Mesenteric fat pad (tissue), 1 donor: ENCODE data around the gene POLR3H. TPM values are rescaled to one million over a fixed set of nuclear protein-coding genes. Genes with fewer than 3 reads are reported as not detected.

ENCODE experiments used
- DNase-seq: peaks from one replicate; pipeline ENCODE4 v3.0.0-alpha.2; 2020; ENCODE audit warnings: low spot score
- total RNA-seq: library from RNA; stranded (reverse); fragmentation: NEBNext Ultra II Directional; extraction: Animal tissue kit (Norgen Biotek cat#: 25700); gene quantifications from one replicate; pipeline ENCODE4 v1.2.1, GENCODE V29; 2021
- donor health status: DM: yes; HTN: yes; CAD: no.

POLR3H gene
- total RNA-seq, 1 donor from 2014 or later = 57.5 TPM

DNA sequence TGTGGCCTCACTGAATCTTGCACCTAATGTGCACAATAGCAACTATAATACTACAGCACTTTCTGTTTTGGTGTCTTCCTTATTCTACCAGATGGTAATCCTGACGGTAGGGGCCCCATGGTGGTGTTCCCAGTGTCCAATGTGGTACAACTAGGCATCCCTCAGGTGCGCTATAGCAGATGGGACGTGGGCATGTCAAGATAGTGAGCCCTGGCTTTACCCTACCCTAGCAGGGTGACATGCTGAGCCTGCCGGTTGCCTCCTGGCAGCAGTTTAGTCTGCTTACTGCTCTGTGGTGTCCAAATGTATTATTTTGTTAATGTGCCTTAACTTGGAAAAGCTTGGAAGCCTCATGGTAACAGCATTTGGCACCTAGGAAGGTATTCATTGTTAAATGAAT lies 56.2 kb downstream of the POLR3H start:
- DNase-seq = no peak

DNA sequence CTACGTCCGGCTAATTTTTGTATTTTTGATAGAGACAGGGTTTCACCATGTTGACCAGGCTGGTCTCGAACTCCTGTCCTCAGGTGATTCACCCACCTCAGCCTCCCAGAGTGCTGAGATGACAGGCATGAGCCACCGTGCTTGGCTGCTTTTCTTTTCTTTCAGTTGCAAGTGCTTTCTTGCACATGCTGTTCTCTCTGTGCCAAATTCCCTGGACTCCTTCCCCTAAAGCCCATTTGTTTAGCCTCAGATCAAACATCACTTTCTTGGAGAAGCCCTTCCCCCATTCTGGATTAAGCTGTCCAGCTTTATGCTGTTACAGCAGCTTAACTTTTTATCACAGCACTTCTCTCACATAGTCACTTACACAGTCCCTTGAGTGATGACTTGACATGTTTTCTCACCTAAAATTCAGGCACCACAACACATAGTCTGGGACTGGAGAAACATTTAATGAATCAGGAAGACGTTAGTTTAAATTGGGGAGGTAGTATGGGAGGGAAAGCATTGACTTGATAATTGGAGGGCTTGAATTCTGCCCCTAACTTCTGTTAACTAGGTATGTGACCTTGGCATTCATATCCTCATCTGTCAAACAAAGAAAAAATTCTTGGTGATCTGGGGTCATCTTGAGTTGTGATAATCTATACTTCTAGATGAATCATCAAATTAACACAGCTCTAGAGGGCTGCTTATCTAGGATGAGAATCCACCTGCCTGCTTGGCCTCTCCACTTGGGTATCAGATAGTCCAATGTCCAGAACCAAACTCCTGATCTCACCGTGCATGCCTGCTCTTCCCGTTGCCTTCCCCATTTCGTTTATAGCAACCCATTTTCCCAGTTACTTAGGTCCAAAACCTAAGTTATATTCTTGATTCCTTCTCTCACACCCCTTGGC lies 57.0 kb downstream of the POLR3H start:
- DNase-seq = no peak

DNA sequence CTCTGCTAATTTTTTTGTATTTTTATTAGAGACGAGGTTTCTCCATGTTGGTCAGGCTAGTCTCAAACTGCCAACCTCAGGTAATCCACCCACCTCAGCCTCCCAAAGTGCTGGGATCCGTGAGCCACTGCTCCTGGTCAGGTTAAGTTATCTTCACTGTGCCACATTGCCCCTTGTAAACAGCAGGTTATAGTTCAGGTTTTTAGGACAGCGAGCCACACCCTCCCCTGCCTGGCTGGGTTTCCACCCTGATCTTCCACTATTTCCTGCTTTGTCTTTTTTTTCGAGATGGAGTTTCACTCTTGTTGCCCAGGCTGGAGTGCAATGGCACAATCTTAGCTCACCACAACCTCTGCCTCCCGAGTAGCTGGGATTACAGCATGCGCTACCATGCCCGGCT lies 59.2 kb downstream of the POLR3H start:
- no peak for DNase-seq

DNA sequence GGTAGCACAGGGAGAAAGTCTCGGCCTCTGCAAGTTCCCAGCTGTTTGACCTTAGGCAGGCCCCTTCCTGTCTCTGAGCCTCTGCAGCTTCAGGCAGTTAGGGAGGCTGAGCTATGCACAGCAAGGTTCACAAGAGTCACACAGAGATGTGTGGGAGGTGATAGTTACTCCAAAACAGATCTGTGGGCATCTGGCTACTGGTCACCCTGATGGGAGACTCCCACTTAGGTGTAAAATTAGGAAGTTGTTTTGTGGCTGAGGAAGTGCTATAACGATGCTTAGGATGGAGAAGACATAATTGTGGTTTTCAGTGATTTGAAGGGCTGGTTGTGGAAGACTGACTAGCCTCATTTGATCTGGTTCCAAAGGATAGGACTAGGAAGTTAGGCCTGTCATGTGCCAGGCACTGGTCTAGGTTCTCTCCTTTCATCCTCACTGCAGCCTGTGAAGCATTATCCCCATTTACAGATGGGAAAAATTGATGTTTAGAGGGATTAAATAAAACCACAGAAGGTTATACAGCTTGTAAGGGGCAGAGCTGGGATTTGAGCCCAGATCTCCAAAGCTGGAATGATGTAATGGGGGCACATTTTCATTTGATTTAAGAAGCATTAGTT lies 61.8 kb downstream of the POLR3H start:
- DNase-seq = no peak

DNA sequence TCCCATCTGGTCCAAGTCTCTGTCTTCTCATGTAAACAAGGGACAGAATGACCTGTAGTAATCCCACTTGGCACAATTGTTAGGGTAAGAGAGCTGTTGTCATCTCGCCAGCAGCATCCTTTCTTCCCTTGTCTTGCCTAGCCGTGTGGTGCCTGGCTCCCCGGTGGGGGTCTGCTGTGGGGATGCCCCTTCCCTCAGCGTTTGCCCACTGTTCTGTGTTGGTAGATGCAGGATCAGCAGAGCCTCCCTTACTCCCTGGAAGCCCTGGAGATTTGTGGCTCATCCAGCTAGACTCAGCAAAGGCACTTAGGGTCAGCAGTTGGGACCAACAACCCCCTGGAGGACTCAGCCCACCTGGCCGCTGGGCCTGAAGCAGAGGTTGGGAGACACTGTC lies 62.3 kb downstream of the POLR3H start:
- no peak for DNase-seq

DNA sequence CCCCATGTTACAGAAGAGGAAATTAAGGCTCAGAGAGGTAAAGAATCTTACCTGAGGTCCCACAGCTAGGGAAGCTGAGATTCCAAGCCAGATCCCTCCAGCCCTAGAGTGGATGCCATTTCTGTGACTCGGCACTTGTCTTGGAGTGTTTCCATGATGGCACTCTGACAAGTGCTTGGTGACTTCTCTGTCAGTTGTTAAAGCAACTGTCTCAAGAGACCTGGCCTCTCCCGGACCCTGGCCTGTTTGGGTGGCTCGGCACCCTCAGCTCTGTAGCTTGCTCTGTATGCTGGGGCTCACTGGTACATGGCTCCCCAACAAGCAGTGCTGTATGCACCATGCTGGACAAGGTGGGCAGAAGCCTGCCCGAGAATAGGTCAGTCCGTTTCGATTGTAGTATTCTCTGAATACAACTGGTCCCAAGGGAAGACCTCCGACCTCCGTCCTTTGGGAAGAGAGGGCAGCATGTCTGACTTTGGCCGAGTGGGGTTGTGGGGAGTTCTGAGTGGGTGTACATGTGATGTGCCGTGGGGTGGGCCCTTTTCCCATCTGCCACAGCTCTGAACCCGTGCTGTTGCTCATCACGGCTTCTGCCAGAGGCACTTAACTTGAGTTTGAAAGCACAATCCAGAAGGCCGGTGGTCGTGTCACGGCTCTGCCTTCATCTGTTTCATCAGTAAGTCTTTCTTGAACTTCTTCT lies 63.0 kb downstream of the POLR3H start:
- DNase-seq = no peak

DNA sequence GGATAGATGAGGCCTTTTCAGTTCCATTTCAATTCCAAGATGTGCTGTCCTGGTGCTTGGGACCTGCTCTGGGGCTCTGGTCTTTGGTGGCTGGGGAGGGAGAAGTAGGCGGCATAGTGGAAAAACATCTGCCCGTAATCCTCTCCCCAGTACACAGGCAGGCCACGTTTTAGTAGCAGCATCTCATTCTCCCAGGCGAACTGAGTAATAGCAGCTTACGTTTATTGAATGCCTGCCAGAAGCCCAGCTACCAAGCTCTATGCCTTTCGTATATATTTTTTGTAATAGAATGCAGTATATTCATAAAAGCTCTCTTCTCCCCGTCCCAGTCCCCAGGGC lies 63.9 kb downstream of the POLR3H start:
- DNase-seq = no peak

DNA sequence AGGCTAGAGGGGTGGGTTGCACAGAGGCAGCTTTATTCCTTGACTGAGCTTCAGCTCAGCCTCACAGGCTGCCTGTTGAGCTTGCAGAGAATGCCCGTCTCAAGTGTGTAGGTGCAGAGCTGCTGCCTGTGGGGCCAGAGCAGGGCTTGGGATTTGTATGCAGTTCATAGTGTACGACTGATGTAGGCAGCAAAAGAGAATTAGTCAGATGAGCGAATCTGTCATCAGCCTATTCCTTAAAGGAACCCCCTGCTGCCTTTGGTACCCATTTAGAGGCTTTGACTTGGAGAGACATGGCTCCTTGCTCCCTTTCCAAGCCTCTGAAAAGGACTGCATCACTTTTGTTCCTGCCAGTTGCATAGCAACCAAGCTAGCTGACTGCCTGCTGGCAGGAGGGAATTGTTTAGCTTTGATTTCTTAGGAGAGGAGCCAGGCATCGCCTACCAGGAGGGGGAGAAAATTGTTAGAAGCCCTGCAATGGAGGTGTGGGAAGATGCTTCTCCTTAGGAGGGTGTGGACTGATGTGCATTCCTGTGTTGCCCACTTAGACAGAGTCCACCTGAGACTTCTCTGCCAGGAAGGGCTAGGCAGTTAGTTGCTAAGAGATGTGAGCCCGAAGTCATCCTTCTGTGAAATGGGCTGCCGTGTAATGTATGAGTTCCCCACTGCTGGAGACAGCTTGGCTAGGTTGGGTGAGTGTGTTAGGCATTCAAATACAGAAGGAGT lies 64.4 kb downstream of the POLR3H start:
- no peak for DNase-seq

- no peak for DNase-seq
Observed at GRCh38 chr22:41478891-41479521, 65.3 kb downstream of the POLR3H start.

- no peak for DNase-seq
Observed at GRCh38 chr22:41478473-41478872, 65.8 kb downstream of the POLR3H start.

Other genes with a start within 250 kb of the POLR3H start
- gene ZC3H7B, start 242.9 kb downstream of the POLR3H start, total RNA-seq = 55.6 TPM
- gene TEF, start 162.5 kb downstream of the POLR3H start, total RNA-seq = 15.6 TPM
- gene TOB2, start 97.7 kb downstream of the POLR3H start, total RNA-seq = 82.4 TPM
- 35.9 TPM for gene PHF5A, start 75.8 kb downstream of the POLR3H start, total RNA-seq
- gene ACO2, start 75.4 kb downstream of the POLR3H start, total RNA-seq = 109 TPM
- gene CSDC2, start 16.5 kb upstream of the POLR3H start, total RNA-seq = 1.7 TPM
- 51.4 TPM for gene PMM1, start 45.4 kb upstream of the POLR3H start, total RNA-seq
- 29.0 TPM for gene DESI1, start 76.6 kb upstream of the POLR3H start, total RNA-seq
- gene XRCC6, start 76.8 kb upstream of the POLR3H start, total RNA-seq = 173 TPM
- gene SNU13, start 144.4 kb upstream of the POLR3H start, total RNA-seq = 116 TPM
- gene MEI1, start 155.0 kb upstream of the POLR3H start, total RNA-seq = 2.2 TPM